D721Med (cell line): ENCODE data around the gene BRD7.

Experiments used
- DNase-seq: peaks from one replicate; pipeline ENCODE4 v3.0.0; 2011; ENCODE audit warnings: low spot score; ENCODE audit not compliant: insufficient read length
- FAIRE-seq: peaks from 2 replicates; lab custom pipeline; 2011; peaks lifted over from hg19 to GRCh38; lab: Jason Lieb, UNC
- TF ChIP-seq, protein P1 (sequence below): IDR thresholded peaks from 2 replicates; pipeline ENCODE4 v1.5.1; 2012; ENCODE audit warnings: mild to moderate bottlenecking, control low read depth; ENCODE audit not compliant: insufficient read depth; ENCODE audit errors: missing control alignments

The BRD7 gene

DNA sequence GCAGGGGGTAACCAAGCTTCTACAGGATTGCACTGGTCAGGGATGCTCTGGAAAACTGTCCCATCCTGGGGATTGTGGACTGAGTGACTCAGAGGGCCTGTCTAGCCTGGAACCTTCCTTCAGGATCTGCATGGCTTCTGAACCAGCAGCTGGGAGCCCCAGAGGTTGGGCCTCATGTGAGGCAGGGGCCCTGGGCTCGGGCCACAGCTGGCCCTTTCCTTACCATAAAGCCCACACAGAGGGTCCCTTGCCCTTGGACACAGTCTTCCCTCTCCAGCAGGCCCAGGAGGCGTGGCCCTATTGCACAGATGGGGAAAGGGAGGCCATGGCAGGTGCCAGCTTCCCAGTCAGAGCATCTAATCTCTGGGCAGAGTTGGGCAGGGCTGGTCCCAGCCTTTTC lies 72.0 kb downstream of the BRD7 start:
- DNase-seq = no peak
- FAIRE-seq = no peak
- TF ChIP-seq, protein P1, sequence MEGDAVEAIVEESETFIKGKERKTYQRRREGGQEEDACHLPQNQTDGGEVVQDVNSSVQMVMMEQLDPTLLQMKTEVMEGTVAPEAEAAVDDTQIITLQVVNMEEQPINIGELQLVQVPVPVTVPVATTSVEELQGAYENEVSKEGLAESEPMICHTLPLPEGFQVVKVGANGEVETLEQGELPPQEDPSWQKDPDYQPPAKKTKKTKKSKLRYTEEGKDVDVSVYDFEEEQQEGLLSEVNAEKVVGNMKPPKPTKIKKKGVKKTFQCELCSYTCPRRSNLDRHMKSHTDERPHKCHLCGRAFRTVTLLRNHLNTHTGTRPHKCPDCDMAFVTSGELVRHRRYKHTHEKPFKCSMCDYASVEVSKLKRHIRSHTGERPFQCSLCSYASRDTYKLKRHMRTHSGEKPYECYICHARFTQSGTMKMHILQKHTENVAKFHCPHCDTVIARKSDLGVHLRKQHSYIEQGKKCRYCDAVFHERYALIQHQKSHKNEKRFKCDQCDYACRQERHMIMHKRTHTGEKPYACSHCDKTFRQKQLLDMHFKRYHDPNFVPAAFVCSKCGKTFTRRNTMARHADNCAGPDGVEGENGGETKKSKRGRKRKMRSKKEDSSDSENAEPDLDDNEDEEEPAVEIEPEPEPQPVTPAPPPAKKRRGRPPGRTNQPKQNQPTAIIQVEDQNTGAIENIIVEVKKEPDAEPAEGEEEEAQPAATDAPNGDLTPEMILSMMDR = no peak

DNA sequence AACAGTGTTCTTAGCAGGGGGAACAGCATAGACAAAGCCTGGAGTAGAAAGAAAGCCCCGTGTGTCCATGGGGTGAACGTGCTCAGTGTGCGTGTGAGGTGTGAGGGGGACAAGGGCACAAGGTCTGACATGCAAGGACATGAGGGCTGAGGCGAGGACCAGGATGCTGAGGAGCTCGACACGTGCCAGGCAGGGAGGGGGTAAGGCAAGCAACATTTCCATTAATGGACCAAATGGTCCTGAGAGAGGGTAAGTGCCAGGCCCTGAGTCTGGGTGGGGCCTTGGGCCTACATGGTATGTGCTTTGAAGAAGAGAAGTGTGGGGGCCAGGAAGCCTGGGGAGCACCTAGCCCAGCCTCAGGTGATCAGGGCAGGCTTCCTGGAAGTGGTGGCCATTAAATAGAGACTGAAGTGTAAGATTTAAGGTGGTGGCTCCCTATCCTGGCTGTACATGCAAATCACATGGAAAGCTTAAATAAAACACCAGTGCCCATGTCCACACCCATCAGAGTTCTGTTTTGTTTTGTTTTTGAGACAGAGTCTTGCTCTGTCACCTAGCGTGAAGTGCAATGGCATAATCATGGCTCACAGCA lies 73.2 kb downstream of the BRD7 start:
- FAIRE-seq (no peak), DNase-seq (no peak)
- TF ChIP-seq, protein P1 = no peak

DNA sequence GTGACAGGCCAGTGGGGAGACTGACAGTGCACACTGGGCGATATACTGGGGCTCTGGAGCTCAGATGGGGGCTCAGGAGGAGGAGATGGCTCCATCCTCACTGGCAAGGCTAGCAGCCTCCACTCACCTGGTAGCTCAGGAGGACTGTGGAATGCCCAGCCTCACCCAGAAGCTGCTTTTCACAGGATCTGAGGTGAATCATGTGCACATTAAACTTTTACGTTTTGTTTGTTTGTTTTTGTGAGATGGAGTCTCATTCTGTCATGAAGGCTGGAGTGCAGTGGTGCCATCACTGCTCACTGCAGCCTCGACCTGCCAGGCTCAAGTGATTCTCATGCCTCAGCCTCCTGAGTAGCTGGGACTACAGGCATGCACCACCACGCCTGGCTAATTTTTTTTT lies 73.8 kb downstream of the BRD7 start:
- DNase-seq = no peak
- TF ChIP-seq, protein P1 = no peak
- FAIRE-seq = no peak

DNA sequence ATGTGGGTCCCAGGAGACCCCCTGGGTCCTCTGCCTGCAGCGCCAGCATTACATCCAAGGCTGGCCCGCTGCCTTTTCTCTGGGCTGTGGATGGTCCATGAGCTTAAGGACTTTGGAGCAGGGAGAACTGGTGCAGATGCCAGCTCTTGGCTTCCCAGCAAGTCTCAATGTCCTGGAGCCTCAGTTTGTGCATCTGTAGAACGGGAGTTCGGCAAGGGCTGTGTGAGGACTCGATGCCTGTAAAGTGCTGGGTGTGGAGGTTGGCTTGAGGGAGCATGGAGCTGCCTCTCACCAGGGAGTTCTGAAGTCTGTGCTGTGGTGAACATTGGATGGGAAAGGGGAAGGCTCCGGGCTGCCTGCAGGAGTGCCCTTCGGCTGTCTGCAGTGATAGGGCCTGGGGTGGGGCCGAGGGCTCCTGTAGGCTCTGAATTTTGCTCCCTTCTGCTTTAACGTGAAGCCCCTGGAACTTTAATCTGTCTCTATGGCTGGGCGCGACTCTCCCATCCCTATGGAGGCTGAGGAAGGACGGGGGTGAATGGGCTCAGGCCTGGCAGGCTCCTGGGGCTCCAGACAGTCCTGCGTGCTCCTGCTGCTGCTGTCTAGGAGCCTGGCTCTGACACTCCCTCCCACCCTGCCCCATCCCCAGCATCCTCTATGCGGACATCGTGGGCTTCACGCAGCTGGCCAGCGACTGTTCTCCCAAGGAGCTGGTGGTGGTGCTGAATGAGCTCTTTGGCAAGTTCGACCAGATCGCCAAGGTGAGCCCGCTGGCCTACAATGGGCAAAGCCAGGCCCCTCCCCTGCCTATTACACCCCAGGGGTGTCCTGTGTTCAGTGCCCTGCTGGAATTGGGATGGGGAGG lies 74.6 kb downstream of the BRD7 start:
- FAIRE-seq (no peak), DNase-seq (no peak)

DNA sequence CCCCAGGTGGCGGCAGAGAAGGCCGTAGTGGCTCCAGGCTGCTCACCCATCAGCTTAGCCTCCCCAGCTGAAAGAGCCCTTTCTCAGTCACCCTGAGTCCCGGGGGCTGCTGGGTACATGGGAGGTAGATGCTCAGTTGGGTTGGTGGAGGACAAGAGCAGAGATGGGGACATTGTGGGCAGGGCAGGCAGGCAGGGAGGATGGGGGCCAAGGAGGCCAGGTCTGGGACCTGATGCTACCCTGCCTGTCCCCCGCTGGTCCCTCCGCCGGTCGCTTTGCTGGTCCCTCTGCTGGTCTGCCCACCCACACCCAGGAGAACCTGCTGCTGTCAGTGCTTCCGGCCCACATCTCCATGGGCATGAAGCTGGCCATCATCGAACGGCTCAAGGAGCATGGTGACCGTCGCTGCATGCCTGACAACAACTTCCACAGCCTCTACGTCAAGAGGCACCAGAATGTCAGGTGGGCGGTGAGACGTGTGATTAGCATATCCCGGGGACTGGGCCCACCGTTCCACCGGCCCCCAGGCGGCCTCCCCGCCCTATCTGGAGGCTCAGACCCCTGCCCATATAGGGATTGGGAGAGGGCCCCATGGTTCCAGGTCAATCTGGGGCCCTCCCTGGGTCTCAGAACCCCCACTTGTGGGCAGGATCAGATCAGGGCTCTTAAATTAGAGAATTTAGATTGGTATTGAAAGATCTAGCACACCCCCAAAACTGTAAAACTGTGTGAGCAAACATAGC lies 75.6 kb downstream of the BRD7 start:
- FAIRE-seq = no peak

More for the DNA sequence above, 74.6 kb downstream of the BRD7 start:
- TF ChIP-seq, protein P1 = no peak

DNA sequence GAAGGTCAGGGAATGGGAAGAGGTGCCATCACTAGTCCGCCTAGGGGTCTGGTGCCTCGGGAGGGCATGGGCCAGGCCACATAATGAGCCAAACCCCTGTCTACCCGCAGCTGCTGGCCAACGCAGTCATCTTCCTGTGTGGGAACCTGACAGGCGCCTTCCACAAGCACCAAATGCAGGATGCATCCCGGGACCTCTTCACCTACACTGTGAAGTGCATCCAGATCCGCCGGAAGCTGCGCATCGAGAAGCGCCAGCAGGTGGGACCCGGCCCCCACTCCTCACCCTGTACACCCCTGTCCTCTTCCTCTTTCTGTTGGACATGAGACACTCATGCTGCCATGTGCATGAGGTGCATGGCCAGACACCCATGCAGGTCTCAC lies 76.2 kb downstream of the BRD7 start:
- DNase-seq (no peak), FAIRE-seq (no peak)

More for the DNA sequence above, 75.6 kb downstream of the BRD7 start:
- TF ChIP-seq, protein P1 = no peak
- DNase-seq = no peak

More for the DNA sequence above, 76.2 kb downstream of the BRD7 start:
- TF ChIP-seq, protein P1 = no peak
